Ureter (tissue), 1 donor: Measurements from ENCODE around the gene AIPL1. TPM values are rescaled to one million over a fixed set of nuclear protein-coding genes. Genes with fewer than 3 reads are reported as not detected.

Experiments
- total RNA-seq: library from RNA; stranded (reverse); gene quantifications from one replicate; pipeline ENCODE4 v1.2.4, GENCODE V29; 2023
- donor health status: DM: yes; HTN: yes; CAD: no.

Gene AIPL1
- total RNA-seq, 1 donor from 2014 or later: not detected

Other genes starting within 250 kb of the AIPL1 start
- gene PIMREG, start 9.3 kb upstream of the AIPL1 start, total RNA-seq: 0.42 TPM
- gene PITPNM3, start 121.4 kb upstream of the AIPL1 start, total RNA-seq: 5.8 TPM
- 42.1 TPM for gene KIAA0753, start 205.6 kb upstream of the AIPL1 start, total RNA-seq
- gene TXNDC17, start 205.9 kb upstream of the AIPL1 start, total RNA-seq: 89.4 TPM
- gene MED31, start 216.5 kb upstream of the AIPL1 start, total RNA-seq: 23.9 TPM
- gene C17orf100, start 216.6 kb upstream of the AIPL1 start, total RNA-seq: 1.8 TPM